PC-9 (cell line): Measurements from ENCODE around the gene POU6F2. TPM values are rescaled to one million over a fixed set of nuclear protein-coding genes. Genes with fewer than 3 reads are reported as not detected.

Experiments used
- BruUV-seq: library from RNA; stranded (reverse); fragments of 400-500 nt; replicated peaks from 2 replicates; lab custom pipeline; 2021; lab: Mats Ljungman, UMichigan
- CTCF ChIA-PET: fragments of 300-600 bp; sonication (Branson Sonifier 250); formaldehyde crosslinking; loops from one replicate; lab custom pipeline; 2022; ENCODE audit warnings: antibody characterized with exemption; lab: Charles Lee
- POLR2A ChIA-PET: fragments of 300-600 bp; sonication (Branson Sonifier 250); formaldehyde crosslinking; loops from one replicate; lab custom pipeline; 2022; ENCODE audit warnings: antibody characterized with exemption; ENCODE audit not compliant: unreplicated experiment; lab: Charles Lee
- DNase-seq, 2 experiments: peaks; one replicate each; pipeline versions ENCODE4 v3.0.0 to v3.0.0-alpha.2; 2015 to 2022; ENCODE audit warnings: mixed read lengths in 1 of 2
- H2AFZ ChIP-seq: fragments of 200-600 bp; sonication (generic); 2 replicates; pipeline ENCODE4 v1.8.1; 2017; ENCODE audit warnings: antibody characterized with exemption
- H3F3A ChIP-seq: fragments of 200-600 bp; sonication (generic); 2 replicates; pipeline ENCODE4 v1.8.1; 2017; ENCODE audit warnings: antibody characterized with exemption, mild to moderate bottlenecking, low read depth; ENCODE audit not compliant: insufficient read depth
- H3K27ac ChIP-seq: fragments of 200-600 bp; sonication (generic); 2 replicates; pipeline ENCODE4 v1.6.1; 2016; ENCODE audit warnings: mixed run types
- H3K27me3 ChIP-seq: fragments of 200-600 bp; sonication (generic); 2 replicates; pipeline ENCODE4 v1.6.1; 2016; ENCODE audit warnings: low read depth, mixed run types; ENCODE audit not compliant: insufficient read depth
- H3K36me3 ChIP-seq: fragments of 200-600 bp; sonication (generic); 2 replicates; pipeline ENCODE4 v1.6.1; 2016; ENCODE audit warnings: low read depth, mixed run types
- H3K4me1 ChIP-seq: fragments of 200-600 bp; sonication (generic); replicated peaks from 2 replicates; pipeline ENCODE4 v1.6.1; 2016; ENCODE audit warnings: mixed run types; ENCODE audit not compliant: insufficient read depth
- H3K4me2 ChIP-seq: fragments of 200-600 bp; sonication (generic); 2 replicates; pipeline ENCODE4 v1.6.1; 2017; ENCODE audit warnings: mixed run types
- H3K4me3 ChIP-seq: fragments of 200-600 bp; sonication (generic); 2 replicates; pipeline ENCODE4 v1.6.1; 2016; ENCODE audit warnings: mixed run types
- H3K79me2 ChIP-seq: fragments of 200-600 bp; sonication (generic); 2 replicates; pipeline ENCODE4 v1.6.1; 2017; ENCODE audit warnings: low read depth, mixed run types
- H3K9me2 ChIP-seq: fragments of 200-600 bp; sonication (generic); 2 replicates; pipeline ENCODE4 v1.8.1; 2017; ENCODE audit warnings: mild to moderate bottlenecking; ENCODE audit not compliant: insufficient read depth
- H3K9me3 ChIP-seq: fragments of 200-600 bp; sonication (generic); 2 replicates; pipeline ENCODE4 v1.8.1; 2016; ENCODE audit warnings: low read depth; ENCODE audit not compliant: insufficient read depth
- H4K20me1 ChIP-seq: fragments of 200-600 bp; sonication (generic); 2 replicates; pipeline ENCODE4 v1.8.1; 2017; ENCODE audit not compliant: insufficient read depth
- EZH2 ChIP-seq: fragments of 200-600 bp; sonication (generic); IDR thresholded peaks from 2 replicates; pipeline ENCODE4 v1.8.0; 2017; ENCODE audit warnings: antibody characterized with exemption, low read depth
- intact Hi-C: fragments of 100-400 bp; cut with micrococcal nuclease; formaldehyde crosslinking; loops from one replicate; pipeline ENCODE4 v1.10.0; 2022; ENCODE audit not compliant: unreplicated experiment
- total RNA-seq: library from RNA; stranded (reverse); gene quantifications from 2 replicates; pipeline ENCODE4 v1.2.3, GENCODE V29; 2021
- TF ChIP-seq, protein P1 (sequence below): fragments of 200-600 bp; sonication (generic); conservative IDR thresholded peaks from 2 replicates; pipeline ENCODE4 v1.6.1; 2017; ENCODE audit warnings: mixed run types, antibody characterized with exemption, mild to moderate bottlenecking, moderate library complexity

The POU6F2 gene
- total RNA-seq, 1 experiment from 2014 or later: not detected

- no peak overlapping the region for H3K4me3 ChIP-seq
- H4K20me1 ChIP-seq: no peaks in the 10 kb centered on the region
- ChIA-PET POLR2A (no interaction called here), CTCF (no interaction called here)
- no TSS peak for BruUV-seq
- DNase-seq: no peak
- TF ChIP-seq, protein P1, sequence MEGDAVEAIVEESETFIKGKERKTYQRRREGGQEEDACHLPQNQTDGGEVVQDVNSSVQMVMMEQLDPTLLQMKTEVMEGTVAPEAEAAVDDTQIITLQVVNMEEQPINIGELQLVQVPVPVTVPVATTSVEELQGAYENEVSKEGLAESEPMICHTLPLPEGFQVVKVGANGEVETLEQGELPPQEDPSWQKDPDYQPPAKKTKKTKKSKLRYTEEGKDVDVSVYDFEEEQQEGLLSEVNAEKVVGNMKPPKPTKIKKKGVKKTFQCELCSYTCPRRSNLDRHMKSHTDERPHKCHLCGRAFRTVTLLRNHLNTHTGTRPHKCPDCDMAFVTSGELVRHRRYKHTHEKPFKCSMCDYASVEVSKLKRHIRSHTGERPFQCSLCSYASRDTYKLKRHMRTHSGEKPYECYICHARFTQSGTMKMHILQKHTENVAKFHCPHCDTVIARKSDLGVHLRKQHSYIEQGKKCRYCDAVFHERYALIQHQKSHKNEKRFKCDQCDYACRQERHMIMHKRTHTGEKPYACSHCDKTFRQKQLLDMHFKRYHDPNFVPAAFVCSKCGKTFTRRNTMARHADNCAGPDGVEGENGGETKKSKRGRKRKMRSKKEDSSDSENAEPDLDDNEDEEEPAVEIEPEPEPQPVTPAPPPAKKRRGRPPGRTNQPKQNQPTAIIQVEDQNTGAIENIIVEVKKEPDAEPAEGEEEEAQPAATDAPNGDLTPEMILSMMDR: no peak
- TF ChIP-seq EZH2: no peak
- no peaks in the 10 kb centered on the region for H3K9me2 ChIP-seq
- H3K36me3 ChIP-seq: no peaks in the 10 kb centered on the region
- H3K27me3 ChIP-seq: peaks cover 11% of the 10 kb centered on the region
- no peak overlapping the region for H2AFZ ChIP-seq
- H3F3A ChIP-seq: no peaks in the 10 kb centered on the region
- H3K9me3 ChIP-seq: no peaks in the 10 kb centered on the region
- intact Hi-C loops: no loop called here
- no peak overlapping the region for H3K4me2 ChIP-seq
- no peaks in the 10 kb centered on the region for H3K4me1 ChIP-seq
- no peaks in the 10 kb centered on the region for H3K79me2 ChIP-seq
- H3K27ac ChIP-seq: no peak overlapping the region
Measured at GRCh38 chr7:39272111-39272510, 294.4 kb downstream of the POU6F2 start.

GRCh38 chr7:39272691-39273090, 295.0 kb downstream of the POU6F2 start:
- no peaks in the 10 kb centered on the region for H3K36me3 ChIP-seq
- no peak overlapping the region for H3K27ac ChIP-seq
- intact Hi-C loops: no loop called here
- ChIA-PET CTCF (no interaction called here), POLR2A (no interaction called here)
- no peaks in the 10 kb centered on the region for H3K9me3 ChIP-seq
- TF ChIP-seq, protein P1: no peak
- TF ChIP-seq EZH2: no peak
- no peaks in the 10 kb centered on the region for H4K20me1 ChIP-seq
- DNase-seq: no peak
- H3K79me2 ChIP-seq: no peaks in the 10 kb centered on the region
- no peak overlapping the region for H3K4me3 ChIP-seq
- no peaks in the 10 kb centered on the region for H3K9me2 ChIP-seq
- H2AFZ ChIP-seq: no peak overlapping the region
- BruUV-seq: no TSS peak
- no peaks in the 10 kb centered on the region for H3F3A ChIP-seq
- H3K4me1 ChIP-seq: no peaks in the 10 kb centered on the region
- H3K4me2 ChIP-seq: no peak overlapping the region
- peaks cover 14% of the 10 kb centered on the region for H3K27me3 ChIP-seq

DNA sequence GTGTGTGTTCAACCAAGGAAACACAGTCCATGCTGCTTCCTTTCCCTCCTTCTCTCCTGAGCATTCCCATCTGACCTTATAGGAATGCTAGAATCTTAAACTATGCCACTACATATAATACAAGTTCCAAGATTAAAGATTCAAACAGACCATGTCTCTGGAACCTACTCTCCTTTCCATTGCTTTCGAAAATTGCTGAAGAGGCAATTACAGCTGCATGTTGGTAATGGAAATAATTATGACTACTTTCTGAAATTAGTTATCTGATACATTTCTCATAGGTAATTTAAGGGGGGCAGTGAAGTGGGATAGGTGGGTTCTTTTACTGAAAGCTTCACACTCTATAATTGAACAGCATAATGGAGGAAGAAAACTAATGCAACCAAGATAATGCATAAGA, 302.6 kb downstream of the POU6F2 start:
- BruUV-seq: no TSS peak
- Histone ChIP-seq H2AFZ (no peak overlapping the region), H3K4me1 (no peaks in the 10 kb centered on the region), H4K20me1 (no peaks in the 10 kb centered on the region), H3F3A (no peaks in the 10 kb centered on the region), H3K27ac (no peak overlapping the region), H3K4me2 (no peak overlapping the region), H3K9me3 (no peaks in the 10 kb centered on the region), H3K79me2 (no peaks in the 10 kb centered on the region), H3K9me2 (no peaks in the 10 kb centered on the region; the same call in 1 of the 2 replicates), H3K4me3 (no peak overlapping the region), H3K27me3 (peaks cover 29% of the 10 kb centered on the region), H3K36me3 (no peaks in the 10 kb centered on the region)
- intact Hi-C loops: no loop called here
- TF ChIP-seq, protein P1: no peak
- TF ChIP-seq EZH2: no peak
- no peak for DNase-seq
- POLR2A ChIA-PET: no interaction called here
- CTCF ChIA-PET: no interaction called here
